Sigmoid colon (tissue), 4 donors: Measurements from ENCODE around the gene FAM72C.
"Not testable (repeated sequence)": the region's sequence is repeated elsewhere in the genome, so short reads cannot be mapped to it uniquely, and the experiment has no call there.

Experiments
- POLR2A ChIP-seq, 2 donors: fragments of 450-650 bp; IDR thresholded peaks; one replicate each; pipeline ENCODE4 v1.6.1; 2016; ENCODE audit warnings: antibody characterized with exemption in 2 of 2, mild to moderate bottlenecking in 2 of 2, moderate library complexity in 2 of 2
- POLR2AphosphoS5 ChIP-seq, 4 donors: sonication (generic); formaldehyde crosslinking; IDR thresholded peaks; one replicate each; pipeline ENCODE4 v1.6.1; 2017; ENCODE audit warnings: antibody characterized with exemption in 4 of 4
- TF ChIP-seq, protein P1 (sequence below), 4 experiments: fragments of 450-650 bp in 3 of 4; fragments of 200-600 bp in 1 of 4; IDR thresholded peaks; one replicate each; pipeline ENCODE4 v1.5.1; 2016 to 2019; ENCODE audit warnings: antibody characterized with exemption in 4 of 4, mild to moderate bottlenecking in 3 of 4, moderate library complexity in 2 of 4

DNA sequence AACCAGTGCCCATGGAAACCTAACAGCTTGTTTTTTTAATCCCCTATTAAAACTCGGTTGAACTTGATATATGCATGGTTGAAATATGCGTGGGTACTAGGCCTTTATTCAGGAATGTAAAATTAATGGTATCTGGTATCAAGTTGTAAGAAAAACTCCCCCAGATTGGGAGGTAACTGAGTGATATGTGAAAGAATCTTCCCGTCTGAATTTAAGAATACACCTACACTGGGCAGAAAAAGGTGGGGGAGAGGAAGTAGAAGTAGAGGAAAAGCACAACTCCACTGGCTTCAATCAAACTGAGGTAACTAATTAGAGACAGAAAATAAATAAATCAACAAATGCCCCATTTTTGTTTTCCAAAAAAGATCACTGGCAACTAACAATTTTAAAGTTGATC is 15.9 kb downstream of the FAM72C start:
- TF ChIP-seq POLR2A, POLR2AphosphoS5 (IDR thresholded peaks at IDR 0.05): not testable (repeated sequence)
- TF ChIP-seq, protein P1, sequence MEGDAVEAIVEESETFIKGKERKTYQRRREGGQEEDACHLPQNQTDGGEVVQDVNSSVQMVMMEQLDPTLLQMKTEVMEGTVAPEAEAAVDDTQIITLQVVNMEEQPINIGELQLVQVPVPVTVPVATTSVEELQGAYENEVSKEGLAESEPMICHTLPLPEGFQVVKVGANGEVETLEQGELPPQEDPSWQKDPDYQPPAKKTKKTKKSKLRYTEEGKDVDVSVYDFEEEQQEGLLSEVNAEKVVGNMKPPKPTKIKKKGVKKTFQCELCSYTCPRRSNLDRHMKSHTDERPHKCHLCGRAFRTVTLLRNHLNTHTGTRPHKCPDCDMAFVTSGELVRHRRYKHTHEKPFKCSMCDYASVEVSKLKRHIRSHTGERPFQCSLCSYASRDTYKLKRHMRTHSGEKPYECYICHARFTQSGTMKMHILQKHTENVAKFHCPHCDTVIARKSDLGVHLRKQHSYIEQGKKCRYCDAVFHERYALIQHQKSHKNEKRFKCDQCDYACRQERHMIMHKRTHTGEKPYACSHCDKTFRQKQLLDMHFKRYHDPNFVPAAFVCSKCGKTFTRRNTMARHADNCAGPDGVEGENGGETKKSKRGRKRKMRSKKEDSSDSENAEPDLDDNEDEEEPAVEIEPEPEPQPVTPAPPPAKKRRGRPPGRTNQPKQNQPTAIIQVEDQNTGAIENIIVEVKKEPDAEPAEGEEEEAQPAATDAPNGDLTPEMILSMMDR (IDR thresholded peaks at IDR 0.05): not testable (repeated sequence)
